Smooth muscle cell (in vitro differentiated cells): ENCODE results near the gene NPHP1. TPM values are rescaled to one million over a fixed set of nuclear protein-coding genes. Genes with fewer than 3 reads are reported as not detected.

Experiments used
- DNase-seq: peaks from one replicate; lab custom pipeline; 2025; ENCODE audit not compliant: unreplicated experiment; lab: John Stamatoyannopoulos, UW
- H2AFZ ChIP-seq: fragments of 200-600 bp; sonication (generic); 2 replicates; pipeline ENCODE4 v1.6.0; 2016; ENCODE audit warnings: antibody characterized with exemption, low read depth, mild to moderate bottlenecking
- H3F3A ChIP-seq: fragments of 200-600 bp; sonication (generic); 2 replicates; pipeline ENCODE4 v1.6.0; 2017; ENCODE audit warnings: antibody characterized with exemption, low read depth
- H3K27ac ChIP-seq: fragments of 200-600 bp; sonication (generic); 2 replicates; pipeline ENCODE4 v1.5.1; 2016; ENCODE audit warnings: low read depth, mild to moderate bottlenecking
- H3K27me3 ChIP-seq: fragments of 200-600 bp; sonication (generic); 2 replicates; pipeline ENCODE4 v1.6.1; 2016; ENCODE audit warnings: low read depth, mild to moderate bottlenecking
- H3K36me3 ChIP-seq: fragments of 200-600 bp; sonication (generic); 2 replicates; pipeline ENCODE4 v1.5.1; 2016; ENCODE audit warnings: low read depth
- H3K4me1 ChIP-seq: fragments of 200-600 bp; sonication (generic); 2 replicates; pipeline ENCODE4 v1.5.1; 2016; ENCODE audit warnings: low read depth
- H3K4me2 ChIP-seq: fragments of 200-600 bp; sonication (generic); 2 replicates; pipeline ENCODE4 v1.6.0; 2016; ENCODE audit warnings: mild to moderate bottlenecking
- H3K4me3 ChIP-seq: fragments of 200-600 bp; sonication (generic); 2 replicates; pipeline ENCODE4 v1.5.1; 2016; ENCODE audit warnings: mild to moderate bottlenecking
- H3K79me2 ChIP-seq: fragments of 200-600 bp; sonication (generic); 2 replicates; pipeline ENCODE4 v1.6.0; 2016; ENCODE audit warnings: low read depth, mild to moderate bottlenecking
- H3K9ac ChIP-seq: fragments of 200-600 bp; sonication (generic); 2 replicates; pipeline ENCODE4 v1.6.0; 2016; ENCODE audit warnings: low read depth
- H3K9me3 ChIP-seq: fragments of 200-600 bp; sonication (generic); replicated peaks from 2 replicates; pipeline ENCODE4 v1.5.1; 2016; ENCODE audit warnings: low read depth
- H4K20me1 ChIP-seq: fragments of 200-600 bp; sonication (generic); 2 replicates; pipeline ENCODE4 v1.6.0; 2016; ENCODE audit warnings: low read depth
- WGBS: methylation state at CpG from one replicate; pipeline ENCODE4 v1.1.7; 2016; ENCODE audit warnings: low lambda C conversion rate; 5-methylcytosine and 5-hydroxymethylcytosine counted together
- polyA plus RNA-seq: library from polyadenylated mRNA; unstranded; fragments of >200 nt; fragmentation: Nextera tagmentation; extraction: Ambion mirVana; gene quantifications from 2 replicates; pipeline ENCODE4 v1.2.1, GENCODE V29; 2016
- total RNA-seq: library from RNA; depleted of rRNA; stranded (reverse); fragments of >200 nt; gene quantifications from 2 replicates; pipeline ENCODE4 v1.2.3, GENCODE V29; 2014
- TF ChIP-seq, protein P1 (sequence below): fragments of 200-600 bp; sonication (generic); IDR thresholded peaks from 2 replicates; pipeline ENCODE4 v1.5.1; 2017; ENCODE audit warnings: borderline replicate concordance, mild to moderate bottlenecking, antibody characterized with exemption; ENCODE audit not compliant: insufficient read depth, poor library complexity, severe bottlenecking

The NPHP1 gene
- total and polyA plus RNA-seq, 2 experiments from 2014 or later = 7.0 to 7.7 TPM

DNA sequence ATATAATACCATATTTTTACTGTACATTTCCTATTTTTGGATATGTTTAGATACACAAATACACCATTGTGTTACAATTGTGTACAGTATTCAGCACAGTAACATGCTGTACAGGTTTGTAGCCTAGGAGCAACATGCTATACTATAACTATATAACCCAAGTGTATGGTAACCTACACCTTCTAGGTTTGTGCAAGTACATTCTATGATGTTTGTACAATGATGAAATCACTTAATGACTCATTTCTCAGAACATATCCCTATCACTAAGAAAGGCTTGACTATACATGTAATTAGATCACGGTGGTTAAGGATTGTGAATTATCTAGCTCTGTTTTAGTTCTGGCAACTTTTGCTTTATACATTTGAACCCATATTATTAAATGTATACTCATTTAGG lies 31.3 kb downstream of the NPHP1 start:
- H3K27ac ChIP-seq = no peak overlapping the region
- TF ChIP-seq, protein P1, sequence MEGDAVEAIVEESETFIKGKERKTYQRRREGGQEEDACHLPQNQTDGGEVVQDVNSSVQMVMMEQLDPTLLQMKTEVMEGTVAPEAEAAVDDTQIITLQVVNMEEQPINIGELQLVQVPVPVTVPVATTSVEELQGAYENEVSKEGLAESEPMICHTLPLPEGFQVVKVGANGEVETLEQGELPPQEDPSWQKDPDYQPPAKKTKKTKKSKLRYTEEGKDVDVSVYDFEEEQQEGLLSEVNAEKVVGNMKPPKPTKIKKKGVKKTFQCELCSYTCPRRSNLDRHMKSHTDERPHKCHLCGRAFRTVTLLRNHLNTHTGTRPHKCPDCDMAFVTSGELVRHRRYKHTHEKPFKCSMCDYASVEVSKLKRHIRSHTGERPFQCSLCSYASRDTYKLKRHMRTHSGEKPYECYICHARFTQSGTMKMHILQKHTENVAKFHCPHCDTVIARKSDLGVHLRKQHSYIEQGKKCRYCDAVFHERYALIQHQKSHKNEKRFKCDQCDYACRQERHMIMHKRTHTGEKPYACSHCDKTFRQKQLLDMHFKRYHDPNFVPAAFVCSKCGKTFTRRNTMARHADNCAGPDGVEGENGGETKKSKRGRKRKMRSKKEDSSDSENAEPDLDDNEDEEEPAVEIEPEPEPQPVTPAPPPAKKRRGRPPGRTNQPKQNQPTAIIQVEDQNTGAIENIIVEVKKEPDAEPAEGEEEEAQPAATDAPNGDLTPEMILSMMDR = no peak
- no peaks in the 10 kb centered on the region for H3K79me2 ChIP-seq
- no peaks in the 10 kb centered on the region for H3K9me3 ChIP-seq
- H3K36me3 ChIP-seq = no peaks in the 10 kb centered on the region
- H2AFZ ChIP-seq = no peak overlapping the region
- H4K20me1 ChIP-seq = no peaks in the 10 kb centered on the region
- no peaks in the 10 kb centered on the region for H3K4me1 ChIP-seq
- no peak overlapping the region for H3K4me2 ChIP-seq
- H3K27me3 ChIP-seq = peaks cover 3% of the 10 kb centered on the region
- WGBS = 43% methylated on average over 1 of the region's 1 CpG
- H3K9ac ChIP-seq = no peak overlapping the region
- no peaks in the 10 kb centered on the region for H3F3A ChIP-seq
- DNase-seq = no peak
- H3K4me3 ChIP-seq = no peak overlapping the region

DNA sequence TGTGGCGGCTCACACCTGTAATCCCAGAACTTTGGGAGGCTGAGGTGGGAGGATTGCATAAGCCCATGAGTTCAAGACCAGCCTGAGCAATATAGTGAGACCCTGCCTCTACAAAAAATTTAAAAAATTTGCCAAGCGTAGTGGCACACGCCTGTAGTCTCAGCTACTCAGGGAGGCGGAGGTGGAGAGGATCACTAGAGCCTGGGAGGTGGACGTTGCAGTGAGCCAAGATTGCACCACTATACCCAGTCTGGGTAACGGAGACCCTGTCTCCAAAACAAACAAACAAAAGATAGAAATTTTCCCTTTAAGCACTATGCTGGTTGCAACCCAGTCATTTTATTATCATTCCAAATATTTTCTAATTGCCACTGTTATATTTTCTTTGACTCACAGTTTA lies 32.3 kb downstream of the NPHP1 start:
- no peak overlapping the region for H3K27ac ChIP-seq
- no peak overlapping the region for H3K9ac ChIP-seq
- no peaks in the 10 kb centered on the region for H3K79me2 ChIP-seq
- no peak overlapping the region for H3K4me2 ChIP-seq
- H3K4me1 ChIP-seq = no peaks in the 10 kb centered on the region
- peaks cover 3% of the 10 kb centered on the region for H3K27me3 ChIP-seq
- no peak overlapping the region for H3K4me3 ChIP-seq
- DNase-seq = no peak
- H3K9me3 ChIP-seq = no peaks in the 10 kb centered on the region
- WGBS = 95% methylated on average over 6 of the region's 6 CpGs
- no peaks in the 10 kb centered on the region for H4K20me1 ChIP-seq
- no peak overlapping the region for H2AFZ ChIP-seq
- TF ChIP-seq, protein P1 = no peak
- no peaks in the 10 kb centered on the region for H3K36me3 ChIP-seq
- H3F3A ChIP-seq = no peaks in the 10 kb centered on the region

DNA sequence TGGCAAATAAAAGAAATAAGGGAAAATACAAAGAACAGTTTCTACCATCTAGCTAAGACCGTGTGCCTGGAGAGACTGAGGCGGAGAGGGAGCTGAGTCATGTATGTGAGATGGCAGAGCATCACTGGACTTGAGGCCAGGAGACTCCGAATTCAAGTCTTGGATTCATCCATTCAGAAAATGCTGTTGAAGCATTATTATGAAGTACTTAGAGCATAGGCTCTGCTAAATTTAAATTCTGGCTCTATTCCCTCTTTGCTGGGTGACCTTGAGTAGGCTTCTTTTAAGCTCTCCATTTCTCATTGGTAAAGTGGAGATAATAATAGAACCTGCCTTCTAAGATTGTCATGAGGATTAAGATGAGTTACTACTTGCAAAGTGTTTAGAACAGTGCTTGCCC lies 34.7 kb downstream of the NPHP1 start:
- no peak overlapping the region for H2AFZ ChIP-seq
- H3K36me3 ChIP-seq = no peaks in the 10 kb centered on the region
- H3K79me2 ChIP-seq = no peaks in the 10 kb centered on the region
- no peaks in the 10 kb centered on the region for H3K4me1 ChIP-seq
- no peaks in the 10 kb centered on the region for H3K9me3 ChIP-seq
- DNase-seq = no peak
- H3K4me2 ChIP-seq = no peak overlapping the region
- H3K27me3 ChIP-seq = peaks cover 3% of the 10 kb centered on the region
- WGBS = 95% methylated on average over 3 of the region's 3 CpGs
- no peak overlapping the region for H3K9ac ChIP-seq
- H3F3A ChIP-seq = no peaks in the 10 kb centered on the region
- TF ChIP-seq, protein P1 = no peak
- no peaks in the 10 kb centered on the region for H4K20me1 ChIP-seq
- no peak overlapping the region for H3K4me3 ChIP-seq
- no peak overlapping the region for H3K27ac ChIP-seq

DNA sequence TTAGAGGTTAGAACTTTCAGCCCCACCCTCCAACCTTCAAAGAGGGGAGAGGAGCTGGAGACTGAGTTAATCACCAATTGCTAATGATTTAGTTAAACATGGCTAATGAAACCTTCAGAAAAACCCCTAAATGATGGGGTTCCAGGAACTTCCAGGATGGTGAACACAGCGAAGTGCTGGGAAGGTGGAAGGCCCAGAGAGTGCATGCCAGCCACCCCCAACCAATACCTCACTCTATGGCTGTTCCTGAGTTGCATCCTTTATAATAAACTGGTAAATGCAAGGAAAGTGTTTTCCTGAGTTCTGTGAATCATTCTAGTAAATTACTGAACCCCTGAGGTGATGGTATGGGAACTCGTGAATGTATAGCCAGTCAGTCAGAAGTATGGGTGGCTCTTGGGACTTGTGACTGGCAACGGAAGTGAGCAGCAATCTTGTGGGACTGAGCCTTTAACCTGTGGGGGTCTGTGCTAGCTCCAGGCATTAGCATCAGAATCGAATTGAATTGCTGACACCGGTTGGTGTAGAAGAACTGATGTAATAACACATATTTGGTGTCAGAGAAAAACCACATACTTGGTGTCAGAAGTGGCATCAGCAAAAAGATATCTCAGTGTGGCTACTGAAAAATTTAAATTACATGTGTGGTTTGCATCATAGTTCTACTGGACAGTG lies 37.4 kb downstream of the NPHP1 start:
- no peak overlapping the region for H3K4me3 ChIP-seq
- H3K36me3 ChIP-seq = no peaks in the 10 kb centered on the region
- 50% methylated on average over 5 of the region's 5 CpGs for WGBS
- H3K4me1 ChIP-seq = no peaks in the 10 kb centered on the region
- DNase-seq = no peak
- no peak overlapping the region for H2AFZ ChIP-seq
- no peak overlapping the region for H3K27ac ChIP-seq
- peaks cover 3% of the 10 kb centered on the region for H3K27me3 ChIP-seq
- H3K9me3 ChIP-seq = no peaks in the 10 kb centered on the region
- no peaks in the 10 kb centered on the region for H4K20me1 ChIP-seq
- H3F3A ChIP-seq = no peaks in the 10 kb centered on the region
- H3K9ac ChIP-seq = no peak overlapping the region
- no peak overlapping the region for H3K4me2 ChIP-seq
- no peaks in the 10 kb centered on the region for H3K79me2 ChIP-seq
- TF ChIP-seq, protein P1 = no peak
